Heart left ventricle (tissue), 13 donors: ENCODE results near the gene ZSCAN16.

Experiments used
- POLR2A ChIP-seq, 2 donors: fragments of 450-650 bp; IDR thresholded peaks; one replicate each; pipeline ENCODE4 v1.6.1; 2017; ENCODE audit warnings: antibody characterized with exemption in 2 of 2, mild to moderate bottlenecking in 2 of 2, moderate library complexity in 2 of 2
- TF ChIP-seq, protein P1 (sequence below), 12 donors: fragments of 200-600 bp; sonication (generic) in 4 of 12; IDR thresholded peaks; one replicate each; pipeline versions ENCODE4 v1.5.0 to v1.8.0; 2018 to 2022; ENCODE audit warnings: antibody characterized with exemption in 12 of 12, mild to moderate bottlenecking in 5 of 12
- donor health status: ischemic (EF 13 %, LVEDD 7.1; RV severe dilation, severe dysfunction).
- donor health status: DM: no; HTN: yes; CAD: no.
- donor health status: DM: no; HTN: no; CAD: no.
- donor health status: ischemic (EF 25% LVEDD 6.9; RV normal size, moderate dysfunction).
- donor health status: ischemic (EF 25% LVEDD 5.7; RV mildly dilated, moderate dysfunction).
- donor health status: ischemic (EF 35%, LVEDD 5.7; RV mildly dilated, moderate dysfunction).
- donor health status: nonischemic (EF 11% LVEDD 7.7; RV severe dilation, severe dysfunction).
- donor health status: DM: yes; HTN: yes; CAD: no.
- donor health status: PGD.
- donor health status: ischemic (EF 29% LVEDD 5.4; RV normal size, mild dysfunction).
- donor health status: nonischemic (EF 23%, LVEDD 6.1; RV moderate dilation, normal function).

DNA sequence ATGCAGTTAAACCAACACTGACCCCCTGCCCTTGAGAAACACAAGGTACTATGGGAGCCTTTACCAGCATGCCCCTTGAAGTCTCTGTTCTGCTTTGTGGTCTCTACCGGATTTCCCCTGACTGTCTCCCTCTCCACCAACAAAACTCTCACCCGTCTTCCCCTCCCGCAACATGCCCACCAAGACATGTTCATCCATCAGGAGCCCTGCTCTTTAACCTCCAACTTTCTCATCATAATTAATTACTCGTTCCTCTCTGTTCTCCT, 43.0 kb upstream of the ZSCAN16 start:
- TF ChIP-seq, protein P1, sequence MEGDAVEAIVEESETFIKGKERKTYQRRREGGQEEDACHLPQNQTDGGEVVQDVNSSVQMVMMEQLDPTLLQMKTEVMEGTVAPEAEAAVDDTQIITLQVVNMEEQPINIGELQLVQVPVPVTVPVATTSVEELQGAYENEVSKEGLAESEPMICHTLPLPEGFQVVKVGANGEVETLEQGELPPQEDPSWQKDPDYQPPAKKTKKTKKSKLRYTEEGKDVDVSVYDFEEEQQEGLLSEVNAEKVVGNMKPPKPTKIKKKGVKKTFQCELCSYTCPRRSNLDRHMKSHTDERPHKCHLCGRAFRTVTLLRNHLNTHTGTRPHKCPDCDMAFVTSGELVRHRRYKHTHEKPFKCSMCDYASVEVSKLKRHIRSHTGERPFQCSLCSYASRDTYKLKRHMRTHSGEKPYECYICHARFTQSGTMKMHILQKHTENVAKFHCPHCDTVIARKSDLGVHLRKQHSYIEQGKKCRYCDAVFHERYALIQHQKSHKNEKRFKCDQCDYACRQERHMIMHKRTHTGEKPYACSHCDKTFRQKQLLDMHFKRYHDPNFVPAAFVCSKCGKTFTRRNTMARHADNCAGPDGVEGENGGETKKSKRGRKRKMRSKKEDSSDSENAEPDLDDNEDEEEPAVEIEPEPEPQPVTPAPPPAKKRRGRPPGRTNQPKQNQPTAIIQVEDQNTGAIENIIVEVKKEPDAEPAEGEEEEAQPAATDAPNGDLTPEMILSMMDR (IDR thresholded peaks at IDR 0.05) = no peak
- no peak for TF ChIP-seq POLR2A (IDR thresholded peaks at IDR 0.05)
